Subcutaneous abdominal adipose tissue (tissue), 5 donors: ENCODE measurements around the gene NDUFA8.
"Not testable (repeated sequence)": the region's sequence is repeated elsewhere in the genome, so short reads cannot be mapped to it uniquely, and the experiment has no call there.

Experiments
- H3K27ac ChIP-seq: one replicate; pipeline ENCODE4 v1.7.0; 2013; ENCODE audit warnings: low read depth, mild to moderate bottlenecking, inconsistent platforms, low read length, moderate library complexity
- H3K27me3 ChIP-seq, 5 donors: one replicate each; pipeline ENCODE4 v1.7.0; 2013; ENCODE audit warnings: low read length in 5 of 5, inconsistent platforms in 1 of 5; ENCODE audit not compliant: control insufficient read depth in 5 of 5, insufficient read depth in 4 of 5
- H3K36me3 ChIP-seq, 5 donors: one replicate each; pipeline ENCODE4 v1.7.0; 2013; ENCODE audit warnings: low read length in 5 of 5; ENCODE audit not compliant: control insufficient read depth in 5 of 5, insufficient read depth in 5 of 5
- H3K4me1 ChIP-seq, 5 donors: one replicate each; pipeline ENCODE4 v1.7.0; 2013; ENCODE audit warnings: low read length in 5 of 5, mild to moderate bottlenecking in 3 of 5, moderate library complexity in 1 of 5; ENCODE audit not compliant: control insufficient read depth in 5 of 5, insufficient read depth in 5 of 5
- H3K4me3 ChIP-seq, 5 donors: one replicate each; pipeline ENCODE4 v1.7.0; 2013; ENCODE audit warnings: low read length in 5 of 5, low read depth in 1 of 5
- H3K9ac ChIP-seq, 5 donors: one replicate each; pipeline ENCODE4 v1.7.0; 2013; ENCODE audit warnings: low read length in 5 of 5, mild to moderate bottlenecking in 4 of 5, moderate library complexity in 3 of 5
- H3K9me3 ChIP-seq, 5 donors: one replicate each; pipeline ENCODE4 v1.7.0; 2013; ENCODE audit warnings: low read length in 5 of 5; ENCODE audit not compliant: control insufficient read depth in 5 of 5
- donor health status: healthy.
- donor health status: healthy.
- donor health status: healthy.
- donor health status: healthy.
- donor health status: healthy.

NDUFA8 gene

DNA sequence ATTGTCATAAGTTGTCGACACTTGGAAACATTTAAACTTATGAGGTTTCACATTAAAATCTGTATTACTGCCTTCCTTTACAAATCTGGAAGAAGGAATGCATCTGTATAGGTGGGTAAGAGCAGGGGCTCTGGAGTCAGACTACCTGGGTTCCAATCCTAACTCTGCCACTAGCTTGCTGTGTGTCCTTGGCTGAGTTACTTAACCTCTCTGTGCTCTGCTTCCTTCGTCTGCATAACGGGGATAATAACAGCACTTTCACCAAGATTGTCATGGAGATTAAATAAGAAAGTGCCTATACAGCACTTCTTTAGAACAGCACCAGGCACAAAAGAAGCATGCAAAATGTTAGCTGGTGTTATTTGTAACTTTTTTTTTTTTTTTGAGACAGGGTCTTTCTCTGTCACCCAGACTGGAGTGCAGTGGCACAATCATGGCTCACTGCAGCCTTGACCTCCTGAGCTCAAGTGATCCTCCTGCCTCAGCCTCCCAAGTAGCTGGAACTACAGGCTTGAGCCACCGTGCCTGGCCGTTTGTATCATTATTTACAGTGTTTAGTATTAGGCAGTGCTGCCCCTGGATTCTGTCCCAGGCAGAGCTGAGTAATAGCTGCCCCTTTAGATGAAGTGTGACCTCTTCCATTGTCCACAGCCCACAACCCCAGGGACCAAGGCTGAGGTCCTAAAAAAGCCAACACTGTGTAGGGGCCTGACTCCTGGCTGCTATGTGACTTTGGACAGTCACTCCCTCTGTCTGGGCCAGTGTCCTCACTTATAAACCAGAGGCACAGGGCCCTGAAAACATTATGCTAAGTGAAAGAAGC lies 41.0 kb downstream of the NDUFA8 start:
- H3K9me3 ChIP-seq: no peaks in the 10 kb centered on the region

GRCh38 chr9:122117241-122117640 lies 42.3 kb downstream of the NDUFA8 start:
- H3K9ac ChIP-seq, H3K4me1 ChIP-seq: not testable (repeated sequence)

More for the DNA sequence above, 41.0 kb downstream of the NDUFA8 start:
- Histone ChIP-seq H3K4me3 (no peak overlapping the region), H3K27ac (no peak overlapping the region), H3K4me1 (no peaks in the 10 kb centered on the region), H3K27me3 (peaks cover 5 to 13% (median 8%) of the 10 kb centered on the region in 5 donors), H3K36me3 (no peaks in the 10 kb centered on the region), H3K9ac (no peak overlapping the region)

GRCh38 chr9:122116448-122117173 lies 43.0 kb downstream of the NDUFA8 start:
- Histone ChIP-seq H3K36me3 (no peaks in the 10 kb centered on the region), H3K9me3 (no peaks in the 10 kb centered on the region), H3K4me1 (no peaks in the 10 kb centered on the region), H3K27ac (no peak overlapping the region), H3K27me3 (peaks cover 5 to 12% (median 9%) of the 10 kb centered on the region in 5 donors), H3K9ac (no peak overlapping the region), H3K4me3 (no peak overlapping the region)

More at GRCh38 chr9:122117241-122117640, 42.3 kb downstream of the NDUFA8 start:
- H3K27me3 ChIP-seq: peaks cover 5 to 12% (median 7%) of the 10 kb centered on the region in 5 donors
- H3K4me3 ChIP-seq, H3K36me3 ChIP-seq, H3K9me3 ChIP-seq, H3K27ac ChIP-seq: not testable (repeated sequence)

- no peaks in the 10 kb centered on the region for H3K36me3 ChIP-seq
- H3K4me3 ChIP-seq: no peak overlapping the region
- H3K4me1 ChIP-seq: no peaks in the 10 kb centered on the region
- H3K9ac ChIP-seq: no peak overlapping the region
- H3K9me3 ChIP-seq: no peaks in the 10 kb centered on the region
- peaks cover 5 to 12% (median 9%) of the 10 kb centered on the region in 5 donors for H3K27me3 ChIP-seq
- H3K27ac ChIP-seq: no peak overlapping the region
These were observed 43.5 kb downstream of the NDUFA8 start for GRCh38 chr9:122116040-122116439.

GRCh38 chr9:122115176-122116035 lies 44.2 kb downstream of the NDUFA8 start:
- no peak overlapping the region for H3K27ac ChIP-seq
- no peak overlapping the region for H3K9ac ChIP-seq
- H3K4me1 ChIP-seq: no peaks in the 10 kb centered on the region

GRCh38 chr9:122113574-122113973 lies 46.0 kb downstream of the NDUFA8 start:
- Histone ChIP-seq H3K36me3 (no peaks in the 10 kb centered on the region), H3K9ac (no peak overlapping the region), H3K27me3 (peaks cover 5 to 12% (median 9%) of the 10 kb centered on the region in 5 donors), H3K4me3 (no peak overlapping the region), H3K27ac (no peak overlapping the region), H3K4me1 (no peaks in the 10 kb centered on the region), H3K9me3 (no peaks in the 10 kb centered on the region)

More at GRCh38 chr9:122115176-122116035, 44.2 kb downstream of the NDUFA8 start:
- peaks cover 5 to 12% (median 9%) of the 10 kb centered on the region in 5 donors for H3K27me3 ChIP-seq
- no peaks in the 10 kb centered on the region for H3K36me3 ChIP-seq
- no peak overlapping the region for H3K4me3 ChIP-seq
- no peaks in the 10 kb centered on the region for H3K9me3 ChIP-seq

DNA sequence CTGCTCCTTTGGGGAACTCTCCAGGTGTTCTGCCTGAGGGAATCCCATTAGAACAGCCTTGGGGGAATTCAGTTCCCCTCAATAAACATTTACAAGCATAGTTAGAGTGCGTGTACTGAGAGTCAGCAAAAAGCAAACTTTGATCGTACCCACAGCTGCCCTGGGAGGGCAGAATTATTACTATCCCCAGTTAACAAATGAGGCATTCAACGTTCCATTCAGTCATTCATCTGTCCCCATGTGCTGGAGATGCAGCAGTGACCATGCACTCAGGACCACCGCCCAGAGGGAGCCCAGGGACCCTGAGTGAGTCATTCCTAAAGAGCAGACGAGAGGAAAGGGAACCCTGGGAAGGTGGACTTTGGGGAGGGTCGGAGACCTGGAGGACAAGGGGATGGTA lies 47.3 kb downstream of the NDUFA8 start:
- H3K9ac ChIP-seq: no peak overlapping the region
- no peaks in the 10 kb centered on the region for H3K4me1 ChIP-seq
- H3K4me3 ChIP-seq: no peak overlapping the region
- no peaks in the 10 kb centered on the region for H3K9me3 ChIP-seq
- H3K27ac ChIP-seq: no peak overlapping the region
- peaks cover 5 to 12% (median 9%) of the 10 kb centered on the region in 5 donors for H3K27me3 ChIP-seq
- no peaks in the 10 kb centered on the region for H3K36me3 ChIP-seq

- Histone ChIP-seq H3K4me1 (no peaks in the 10 kb centered on the region), H3K36me3 (no peaks in the 10 kb centered on the region), H3K27me3 (peaks cover 5 to 12% (median 9%) of the 10 kb centered on the region in 5 donors), H3K9ac (no peak overlapping the region), H3K4me3 (no peak overlapping the region), H3K27ac (no peak overlapping the region), H3K9me3 (no peaks in the 10 kb centered on the region)
These were observed 48.0 kb downstream of the NDUFA8 start for GRCh38 chr9:122111413-122112085.

DNA sequence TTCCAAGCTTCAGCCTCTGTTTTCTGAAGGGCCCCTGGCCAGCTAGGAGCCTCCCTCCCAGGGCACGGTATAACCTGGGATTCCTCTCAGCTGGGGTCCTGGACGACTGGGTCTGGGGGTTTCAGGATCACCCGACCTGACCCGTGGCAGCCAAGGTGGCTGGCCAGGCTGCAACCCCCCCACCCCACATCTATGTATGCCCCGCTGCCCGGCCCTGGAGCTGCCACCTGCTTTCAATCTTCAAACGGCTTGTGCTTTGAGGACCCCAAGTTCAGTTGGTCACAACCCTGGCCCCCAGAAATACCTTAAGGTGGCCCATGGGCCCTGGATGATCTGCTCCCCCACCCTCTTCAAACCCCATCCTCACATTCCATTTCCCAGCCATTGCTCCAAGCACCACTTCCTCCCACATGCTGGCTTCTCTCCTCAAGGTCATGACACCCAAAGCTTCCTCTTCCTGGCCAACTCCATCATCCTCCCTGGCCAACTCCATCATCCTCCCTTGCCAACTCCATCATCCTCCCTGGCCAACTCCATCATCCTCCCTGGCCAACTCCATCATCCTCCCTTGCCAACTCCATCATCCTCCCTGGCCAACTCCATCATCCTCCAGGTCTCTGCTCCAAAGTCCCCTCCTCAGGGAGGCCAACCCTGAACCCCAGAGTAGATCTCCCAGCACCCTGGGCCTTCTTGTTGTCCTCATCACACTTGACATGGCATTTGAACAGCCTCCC lies 49.3 kb downstream of the NDUFA8 start:
- Histone ChIP-seq H3K4me3 (no peak overlapping the region), H3K9me3 (no peaks in the 10 kb centered on the region), H3K4me1 (no peaks in the 10 kb centered on the region), H3K27me3 (peaks cover 0 to 6% (median under 1%) of the 10 kb centered on the region in 5 donors), H3K9ac (no peak overlapping the region), H3K27ac (no peak overlapping the region), H3K36me3 (no peaks in the 10 kb centered on the region)
